ENCODE results near the gene SPATA20.

The SPATA20 gene

DNA sequence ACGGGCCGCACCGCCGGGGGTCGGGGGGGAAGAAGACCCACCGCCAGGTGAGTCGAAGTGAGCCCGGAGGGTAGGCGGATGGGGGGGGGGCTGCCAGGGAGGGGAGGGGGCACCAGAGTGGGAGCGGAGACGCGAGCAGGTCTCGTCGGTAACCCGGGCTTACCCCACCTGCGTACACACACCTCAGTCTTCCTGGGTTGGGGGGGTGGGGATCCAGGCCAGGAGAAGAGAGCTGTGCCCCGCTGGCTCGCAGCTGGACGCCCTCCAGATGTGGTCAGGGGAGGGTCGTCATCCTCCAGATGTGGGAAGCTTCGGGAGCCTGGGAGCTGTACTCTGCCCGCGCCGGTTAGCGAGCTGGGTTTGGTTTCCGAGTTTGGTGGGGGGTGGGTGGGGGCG, 14.8 kb downstream of the SPATA20 start:
- Histone ChIP-seq H3K27me3 (ENCODE audit: low read depth) (peaks cover 55% of the 10 kb centered on the region), H3K4me3 (no peak overlapping the region)
- in situ Hi-C loops (cut with MboI; ENCODE audit: low sequenced_read_pairs): no loop called here

DNA sequence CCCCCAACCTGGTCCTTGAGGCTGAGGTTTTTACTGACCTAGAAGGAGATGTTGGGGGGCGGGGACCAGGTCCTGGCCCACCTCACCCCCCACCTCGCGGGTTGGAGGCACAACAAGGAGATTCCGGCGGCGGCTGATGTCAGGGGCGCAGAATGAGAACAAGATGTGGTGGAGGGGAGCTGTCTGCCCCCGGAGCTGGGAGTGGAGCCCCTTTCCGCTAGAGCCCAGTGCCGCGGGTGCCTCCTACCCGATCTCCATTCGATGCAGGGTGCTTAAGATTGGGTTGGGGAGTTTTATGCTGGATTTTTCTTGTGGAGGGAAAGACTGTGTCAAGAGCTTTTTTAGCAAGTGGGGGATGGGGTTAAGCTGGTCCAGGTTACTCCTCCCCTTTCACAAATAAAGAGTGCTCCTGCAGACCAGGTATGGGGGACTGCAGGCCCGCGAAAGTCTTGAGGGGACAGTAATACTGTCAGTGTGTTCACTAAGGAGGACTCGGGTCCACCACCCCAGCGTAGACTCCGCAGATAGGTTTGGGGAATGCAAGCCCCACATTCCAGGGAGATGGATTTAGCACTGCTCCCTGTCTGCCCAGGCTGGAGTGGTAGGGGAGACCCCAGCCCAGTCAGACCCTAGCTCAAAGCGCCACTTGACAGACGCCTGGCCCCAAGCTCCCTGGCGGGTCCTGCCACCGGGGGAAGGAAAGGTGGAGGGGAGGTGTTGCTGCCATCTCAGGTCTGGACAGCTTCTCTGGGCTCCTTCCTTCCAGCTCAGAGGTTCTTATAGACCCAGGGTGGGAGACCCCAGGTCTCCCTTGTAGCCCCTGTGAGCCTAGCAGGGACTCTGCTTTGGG, 15.5 kb downstream of the SPATA20 start:
- H3K27me3 ChIP-seq (ENCODE audit: low read depth): peaks cover 56% of the 10 kb centered on the region
- in situ Hi-C loops (cut with MboI; ENCODE audit: low sequenced_read_pairs): no loop called here
- H3K4me1 ChIP-seq: peaks cover 14% of the 10 kb centered on the region
- H3K4me3 ChIP-seq: no peak overlapping the region
- H3K9me3 ChIP-seq: no peaks in the 10 kb centered on the region
- no peak for DNase-seq (ENCODE audit: low spot score in 2 of 2)
- H3K36me3 ChIP-seq (replicated peaks): no peaks in the 10 kb centered on the region

More for the DNA sequence above, 14.8 kb downstream of the SPATA20 start:
- H3K9me3 ChIP-seq: no peaks in the 10 kb centered on the region
- no peak for DNase-seq (ENCODE audit: low spot score in 2 of 2)
- H3K36me3 ChIP-seq (replicated peaks): no peaks in the 10 kb centered on the region
- H3K4me1 ChIP-seq: peaks cover 14% of the 10 kb centered on the region

DNA sequence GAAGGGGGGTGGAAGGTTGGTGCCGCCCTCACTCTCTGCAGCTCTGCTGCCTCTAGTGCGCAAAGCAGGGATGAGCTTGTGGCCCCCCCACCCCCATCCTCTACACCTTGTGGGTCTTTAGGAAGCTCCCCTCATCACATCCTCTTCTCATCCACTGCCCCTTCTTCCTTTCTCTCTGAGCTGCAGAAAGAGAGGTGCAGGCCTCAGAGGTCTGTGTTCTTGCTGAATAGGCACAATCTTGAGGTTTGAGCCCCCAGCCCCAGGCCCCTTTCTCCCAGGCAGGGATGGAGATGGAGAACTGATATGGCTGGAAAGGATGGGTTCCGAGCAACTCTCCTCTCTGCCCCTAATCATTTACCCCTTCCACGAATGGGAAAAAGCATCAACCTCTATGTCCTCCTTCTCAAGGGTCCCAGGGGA, 16.1 kb downstream of the SPATA20 start:
- H3K9me3 ChIP-seq: no peaks in the 10 kb centered on the region

DNA sequence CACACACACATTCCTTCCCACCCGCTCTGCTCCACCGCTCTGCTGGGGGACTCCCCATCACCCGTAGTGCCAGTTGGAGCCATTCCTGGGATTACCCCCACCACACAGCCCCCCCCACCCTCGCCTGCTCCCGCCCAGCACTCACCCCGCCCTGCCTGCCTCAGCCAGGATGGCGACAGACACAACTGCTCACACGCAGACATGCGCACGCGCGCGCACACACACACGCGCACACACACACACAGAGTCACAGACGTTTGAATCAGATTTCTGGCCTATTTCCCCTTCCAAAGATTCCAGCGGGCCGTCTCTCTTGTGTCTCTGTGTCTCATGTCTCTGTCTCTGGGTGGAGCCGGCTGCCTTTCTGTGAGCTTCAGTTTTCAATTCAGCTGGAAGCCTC, 17.9 kb downstream of the SPATA20 start:
- no peak for DNase-seq (ENCODE audit: low spot score in 2 of 2)
- H3K36me3 ChIP-seq (replicated peaks): no peaks in the 10 kb centered on the region
- H3K27me3 ChIP-seq (ENCODE audit: low read depth): peaks cover 47% of the 10 kb centered on the region
- H3K4me1 ChIP-seq: peaks cover 3% of the 10 kb centered on the region; the same call in 1 of the 2 replicates
- in situ Hi-C loops (cut with MboI; ENCODE audit: low sequenced_read_pairs): no loop called here
- H3K4me3 ChIP-seq: no peak overlapping the region
- H3K9me3 ChIP-seq: no peaks in the 10 kb centered on the region

More for the DNA sequence above, 16.1 kb downstream of the SPATA20 start:
- Histone ChIP-seq H3K4me3 (no peak overlapping the region), H3K36me3 (replicated peaks) (no peaks in the 10 kb centered on the region), H3K27me3 (ENCODE audit: low read depth) (peaks cover 56% of the 10 kb centered on the region), H3K4me1 (peaks cover 14% of the 10 kb centered on the region)
- DNase-seq (ENCODE audit: low spot score in 2 of 2): no peak
- in situ Hi-C loops (cut with MboI; ENCODE audit: low sequenced_read_pairs): no loop called here

DNA sequence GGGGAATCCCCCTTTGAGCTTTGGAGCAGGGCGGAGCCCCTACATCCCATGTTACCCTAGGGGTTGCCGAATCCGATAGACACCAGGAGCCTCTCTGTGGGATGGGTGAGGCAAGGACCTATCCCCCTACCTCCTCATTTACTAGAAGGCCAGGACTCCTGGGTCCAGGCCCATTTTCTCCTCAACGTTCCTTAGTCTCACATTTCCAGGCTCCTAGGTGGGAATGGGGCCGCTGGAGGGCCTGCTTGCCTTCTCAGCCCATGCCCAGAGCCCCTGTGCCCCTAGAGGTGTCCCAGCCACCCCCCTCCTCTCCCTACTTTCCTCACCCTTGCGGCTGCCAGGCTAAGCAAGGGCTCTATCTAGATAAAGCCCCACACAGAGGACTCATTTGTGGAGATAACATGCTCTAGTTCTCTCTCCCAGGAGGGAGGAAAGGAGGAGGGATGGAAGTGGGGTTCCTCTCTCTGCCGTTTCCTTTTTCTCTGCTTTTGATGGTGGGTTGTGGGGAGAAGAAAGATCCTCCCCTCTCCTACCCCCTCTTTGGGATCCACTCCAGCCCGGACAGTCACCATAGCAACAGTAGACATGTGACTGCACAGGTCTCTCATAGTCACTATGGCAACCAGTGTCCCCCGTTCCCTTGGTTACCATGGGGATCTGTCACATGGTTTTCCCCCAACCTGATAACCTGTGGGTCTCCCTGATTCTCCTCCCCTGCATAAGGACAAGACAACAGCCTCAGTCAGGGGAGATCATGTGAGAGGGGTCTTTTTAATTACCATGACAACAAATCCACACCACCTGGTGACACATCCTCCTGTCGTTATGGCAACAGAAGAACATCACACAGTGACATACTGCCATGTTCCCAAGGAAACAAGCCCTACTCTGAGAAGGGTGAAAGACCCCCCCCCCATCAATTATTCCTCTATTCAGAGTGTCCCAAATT, 18.7 kb downstream of the SPATA20 start:
- no peak overlapping the region for H3K4me3 ChIP-seq
- H3K4me1 ChIP-seq: no peaks in the 10 kb centered on the region
- DNase-seq (ENCODE audit: low spot score in 2 of 2): no peak
- H3K9me3 ChIP-seq: no peaks in the 10 kb centered on the region
- in situ Hi-C loops (cut with MboI; ENCODE audit: low sequenced_read_pairs): no loop called here
- peaks cover 47% of the 10 kb centered on the region for H3K27me3 ChIP-seq (ENCODE audit: low read depth)
- H3K36me3 ChIP-seq (replicated peaks): no peaks in the 10 kb centered on the region

DNA sequence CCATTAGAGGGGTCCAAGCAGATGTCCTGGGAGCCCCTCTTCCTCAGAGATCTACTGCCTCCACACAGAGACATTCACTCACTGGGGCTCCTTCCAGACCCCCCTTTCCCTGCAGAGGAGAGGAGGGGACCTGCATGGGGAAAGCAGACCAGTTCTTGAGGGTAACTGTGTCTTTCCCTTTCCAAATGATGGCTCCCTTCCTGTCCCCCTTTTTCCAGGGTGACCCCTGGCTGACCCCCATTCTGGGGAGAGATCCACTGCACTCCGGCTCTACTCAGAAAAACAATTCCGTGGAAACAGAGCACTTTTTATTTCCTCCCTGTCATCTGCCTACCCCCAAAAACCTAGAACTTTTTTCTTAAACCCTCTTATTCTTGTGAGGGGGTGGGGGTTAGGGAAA, 19.9 kb downstream of the SPATA20 start:
- no peaks in the 10 kb centered on the region for H3K36me3 ChIP-seq (replicated peaks)
- no peak overlapping the region for H3K4me3 ChIP-seq
- DNase-seq (ENCODE audit: low spot score in 2 of 2): no peak
- H3K27me3 ChIP-seq (ENCODE audit: low read depth): peaks cover 40% of the 10 kb centered on the region
- in situ Hi-C loops (cut with MboI; ENCODE audit: low sequenced_read_pairs): no loop called here
- H3K9me3 ChIP-seq: no peaks in the 10 kb centered on the region
- no peaks in the 10 kb centered on the region for H3K4me1 ChIP-seq

DNA sequence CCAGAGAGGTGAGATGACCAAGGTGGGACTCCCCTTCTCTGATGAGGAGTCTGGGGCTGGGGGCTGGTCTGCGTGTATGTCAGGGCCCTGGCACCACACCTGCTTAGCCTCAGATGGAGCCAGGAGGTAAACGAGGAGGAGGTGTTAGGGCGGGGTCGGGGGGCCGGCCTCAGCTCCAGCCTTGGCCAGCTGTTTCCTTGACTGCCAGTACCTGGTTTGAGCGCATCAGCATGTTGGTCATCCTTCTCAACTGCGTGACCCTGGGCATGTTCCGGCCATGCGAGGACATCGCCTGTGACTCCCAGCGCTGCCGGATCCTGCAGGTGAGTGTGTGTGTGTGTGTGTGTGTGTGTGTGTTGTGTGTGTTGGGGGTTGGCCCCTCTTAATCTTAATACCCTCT, 21.7 kb downstream of the SPATA20 start:
- no peak overlapping the region for H3K4me3 ChIP-seq
- in situ Hi-C loops (cut with MboI; ENCODE audit: low sequenced_read_pairs): no loop called here
- peaks cover 24% of the 10 kb centered on the region for H3K27me3 ChIP-seq (ENCODE audit: low read depth)

DNA sequence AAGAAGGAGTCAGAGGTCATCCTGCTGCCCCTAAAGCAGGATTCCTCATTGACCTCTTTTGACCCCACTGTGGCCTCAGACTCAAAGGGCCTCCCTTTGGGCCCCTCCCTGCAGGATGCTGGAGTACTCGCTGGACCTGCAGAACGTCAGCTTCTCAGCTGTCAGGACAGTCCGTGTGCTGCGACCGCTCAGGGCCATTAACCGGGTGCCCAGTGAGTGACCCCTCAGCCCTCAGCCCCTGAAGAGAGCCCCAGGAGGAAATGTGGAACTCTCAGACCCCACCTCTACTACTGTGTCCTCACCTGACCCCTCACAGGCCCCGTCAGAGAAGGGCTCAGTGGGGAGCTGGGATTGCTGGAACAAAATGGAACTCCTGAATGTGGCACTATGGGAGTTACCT, 22.6 kb downstream of the SPATA20 start:
- in situ Hi-C loops (cut with MboI; ENCODE audit: low sequenced_read_pairs): no loop called here
- Histone ChIP-seq H3K9me3 (no peaks in the 10 kb centered on the region), H3K4me3 (no peak overlapping the region), H3K36me3 (replicated peaks) (no peaks in the 10 kb centered on the region), H3K27me3 (ENCODE audit: low read depth) (peaks cover 17% of the 10 kb centered on the region), H3K4me1 (no peaks in the 10 kb centered on the region)
- no peak for DNase-seq (ENCODE audit: low spot score in 2 of 2)

More for the DNA sequence above, 21.7 kb downstream of the SPATA20 start:
- DNase-seq (ENCODE audit: low spot score in 2 of 2): no peak
- H3K4me1 ChIP-seq: no peaks in the 10 kb centered on the region
- H3K36me3 ChIP-seq (replicated peaks): no peaks in the 10 kb centered on the region
- H3K9me3 ChIP-seq: no peaks in the 10 kb centered on the region

DNA sequence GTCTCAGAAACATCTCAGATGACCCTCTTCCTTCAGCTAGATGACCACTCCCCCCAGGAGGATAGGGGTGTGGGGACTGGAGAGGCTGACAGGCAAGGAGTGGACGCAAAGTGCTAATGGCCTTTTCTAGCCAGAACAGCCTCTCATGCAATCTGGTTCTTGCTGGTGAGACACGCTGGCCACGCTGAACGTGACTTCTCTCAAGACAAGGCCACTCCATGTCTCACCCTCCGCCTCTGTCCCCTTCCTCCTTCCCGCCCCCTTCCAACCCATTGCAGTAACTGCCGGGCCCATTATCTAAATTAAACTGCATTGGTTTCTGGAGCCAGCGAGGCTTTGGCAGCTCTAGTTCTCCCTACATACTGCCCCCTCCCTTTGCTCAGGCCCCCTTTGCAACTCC, 23.1 kb downstream of the SPATA20 start:
- Histone ChIP-seq H3K9me3 (no peaks in the 10 kb centered on the region), H3K36me3 (replicated peaks) (no peaks in the 10 kb centered on the region), H3K4me3 (no peak overlapping the region), H3K4me1 (no peaks in the 10 kb centered on the region), H3K27me3 (ENCODE audit: low read depth) (peaks cover 15% of the 10 kb centered on the region)
- no peak for DNase-seq (ENCODE audit: low spot score in 2 of 2)
- in situ Hi-C loops (cut with MboI; ENCODE audit: low sequenced_read_pairs): no loop called here

DNA sequence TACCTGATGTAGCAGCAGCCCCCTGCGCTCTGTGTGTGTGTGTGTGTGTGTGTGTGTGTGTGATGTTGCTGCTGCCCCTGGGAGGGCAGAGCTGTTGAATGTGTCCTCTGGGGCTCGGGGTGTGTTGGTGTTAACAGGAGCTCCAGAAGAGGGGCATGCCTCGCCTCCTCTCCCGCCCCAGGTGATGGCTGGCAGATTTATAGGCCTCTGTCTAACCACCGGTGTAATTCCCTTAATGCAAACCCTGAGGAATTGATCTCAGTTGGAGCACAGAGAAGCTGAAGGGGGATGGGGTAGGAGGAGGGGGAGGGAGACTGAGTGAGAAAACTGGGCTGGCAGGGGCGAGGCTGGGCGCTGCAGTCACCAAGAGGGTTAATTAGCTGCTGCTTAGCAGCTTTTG, 23.6 kb downstream of the SPATA20 start:
- H3K36me3 ChIP-seq (replicated peaks): no peaks in the 10 kb centered on the region
- peaks cover 13% of the 10 kb centered on the region for H3K27me3 ChIP-seq (ENCODE audit: low read depth)

DNA sequence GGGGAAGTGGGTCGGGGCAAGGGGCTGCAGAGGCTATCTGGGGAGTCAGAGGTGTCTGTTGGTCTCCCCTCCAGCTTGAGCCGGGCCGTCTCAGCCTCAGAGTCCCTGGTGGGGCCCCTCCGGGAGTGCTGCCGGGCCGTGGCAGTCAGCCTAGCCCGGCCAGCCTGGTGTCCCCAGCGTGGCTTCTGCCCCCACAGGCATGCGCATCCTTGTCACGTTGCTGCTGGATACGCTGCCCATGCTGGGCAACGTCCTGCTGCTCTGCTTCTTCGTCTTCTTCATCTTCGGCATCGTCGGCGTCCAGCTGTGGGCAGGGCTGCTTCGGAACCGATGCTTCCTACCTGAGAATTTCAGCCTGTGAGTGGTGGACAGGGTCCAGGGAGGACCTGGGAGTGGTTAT, 24.7 kb downstream of the SPATA20 start:
- H3K4me1 ChIP-seq: no peaks in the 10 kb centered on the region
- H3K4me3 ChIP-seq: no peak overlapping the region
- in situ Hi-C loops (cut with MboI; ENCODE audit: low sequenced_read_pairs): no loop called here
- DNase-seq (ENCODE audit: low spot score in 2 of 2): no peak
- H3K9me3 ChIP-seq: no peaks in the 10 kb centered on the region
- peaks cover 2% of the 10 kb centered on the region; the same call in 1 of the 2 replicates for H3K27me3 ChIP-seq (ENCODE audit: low read depth)
- H3K36me3 ChIP-seq (replicated peaks): no peaks in the 10 kb centered on the region

More for the DNA sequence above, 23.6 kb downstream of the SPATA20 start:
- in situ Hi-C loops (cut with MboI; ENCODE audit: low sequenced_read_pairs): no loop called here
- no peaks in the 10 kb centered on the region for H3K9me3 ChIP-seq
- H3K4me3 ChIP-seq: no peak overlapping the region
- DNase-seq (ENCODE audit: low spot score in 2 of 2): no peak
- no peaks in the 10 kb centered on the region for H3K4me1 ChIP-seq

DNA sequence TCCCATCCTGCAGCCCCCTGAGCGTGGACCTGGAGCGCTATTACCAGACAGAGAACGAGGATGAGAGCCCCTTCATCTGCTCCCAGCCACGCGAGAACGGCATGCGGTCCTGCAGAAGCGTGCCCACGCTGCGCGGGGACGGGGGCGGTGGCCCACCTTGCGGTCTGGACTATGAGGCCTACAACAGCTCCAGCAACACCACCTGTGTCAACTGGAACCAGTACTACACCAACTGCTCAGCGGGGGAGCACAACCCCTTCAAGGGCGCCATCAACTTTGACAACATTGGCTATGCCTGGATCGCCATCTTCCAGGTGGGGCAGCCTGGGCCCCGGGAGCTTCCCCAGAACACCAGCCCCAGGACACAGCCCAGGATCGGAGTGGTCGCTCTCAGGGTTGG, 25.6 kb downstream of the SPATA20 start:
- Histone ChIP-seq H3K4me3 (no peak overlapping the region), H3K36me3 (replicated peaks) (no peaks in the 10 kb centered on the region), H3K4me1 (no peaks in the 10 kb centered on the region), H3K9me3 (no peaks in the 10 kb centered on the region), H3K27me3 (ENCODE audit: low read depth) (no peaks in the 10 kb centered on the region)
- in situ Hi-C loops (cut with MboI; ENCODE audit: low sequenced_read_pairs): no loop called here
- DNase-seq (ENCODE audit: low spot score in 2 of 2): no peak

DNA sequence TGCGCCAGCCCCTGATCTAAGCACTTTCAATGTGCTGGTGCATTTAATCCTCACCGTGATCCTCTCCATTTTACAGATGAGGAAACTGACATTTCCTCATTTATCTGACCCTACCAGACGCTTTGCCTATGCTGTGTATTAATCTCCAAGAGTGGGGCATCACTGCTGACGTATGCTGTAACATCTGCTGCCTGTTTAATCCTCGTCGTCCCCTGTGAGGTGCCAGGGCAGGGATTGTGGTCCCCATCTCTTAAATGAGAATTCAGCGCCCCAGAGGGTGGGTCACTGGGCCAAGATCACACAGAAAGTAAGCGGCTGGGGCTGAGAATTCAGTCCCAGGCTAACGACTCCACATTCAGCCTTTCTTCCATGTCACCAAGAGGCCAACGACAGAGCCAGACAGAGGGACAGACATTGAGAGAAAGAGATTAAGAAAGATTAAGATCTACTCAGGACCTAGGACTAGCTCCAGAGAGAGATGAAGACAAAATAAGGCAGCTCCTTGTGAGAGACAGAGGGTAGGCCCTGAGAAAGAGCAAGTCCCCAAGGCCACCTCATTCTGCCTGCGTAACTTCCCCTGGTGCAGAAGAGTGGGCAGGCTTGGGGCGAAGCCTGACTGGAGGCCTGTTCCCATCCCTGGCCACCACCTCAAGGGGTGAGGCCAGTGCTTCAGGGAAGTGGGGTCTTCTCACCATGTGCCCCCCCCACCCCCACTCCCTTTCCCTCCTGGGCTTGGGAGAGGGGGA, 27.1 kb downstream of the SPATA20 start:
- H3K4me1 ChIP-seq: no peaks in the 10 kb centered on the region
- H3K4me3 ChIP-seq: no peak overlapping the region
- H3K36me3 ChIP-seq (replicated peaks): no peaks in the 10 kb centered on the region
- H3K9me3 ChIP-seq: no peaks in the 10 kb centered on the region
- no peak for DNase-seq (ENCODE audit: low spot score in 2 of 2)
- in situ Hi-C loops (cut with MboI; ENCODE audit: low sequenced_read_pairs): no loop called here
- no peaks in the 10 kb centered on the region for H3K27me3 ChIP-seq (ENCODE audit: low read depth)

All from HAP-1 (cell line).